ENCODE results near the gene FOXO4.

FOXO4 gene

GRCh38 chrX:71111921-71112431 lies 16.3 kb downstream of the FOXO4 start:
- no peak for TF ChIP-seq CTCF (IDR thresholded peaks at IDR 0.05; ENCODE audit: extremely low read depth, insufficient read depth, missing control alignments)
- in situ Hi-C loops (cut with MboI; ENCODE audit: low pct_unique_long_range_greater_than_20kb, low sequenced_read_pairs, unreplicated experiment) = no loop called here

GRCh38 chrX:71117358-71117757 lies 21.7 kb downstream of the FOXO4 start:
- in situ Hi-C loops (cut with MboI; ENCODE audit: low pct_unique_long_range_greater_than_20kb, low sequenced_read_pairs, unreplicated experiment) = no loop called here
- no peak for DNase-seq (ENCODE audit: low spot score)
- no peak for TF ChIP-seq CTCF (IDR thresholded peaks at IDR 0.05; ENCODE audit: extremely low read depth, insufficient read depth, missing control alignments)

More at GRCh38 chrX:71111921-71112431, 16.3 kb downstream of the FOXO4 start:
- DNase-seq (ENCODE audit: low spot score) = no peak

GRCh38 chrX:71118032-71118984 lies 22.7 kb downstream of the FOXO4 start, which contains the start of gene MED12:
Gene MED12 (plus strand): TSS chrX:71118596. CDS start chrX:71118755, 159 bp downstream.
- no peak for TF ChIP-seq CTCF (IDR thresholded peaks at IDR 0.05; ENCODE audit: extremely low read depth, insufficient read depth, missing control alignments)
- DNase-seq (ENCODE audit: low spot score) = peak; percentile 83
- in situ Hi-C loops (cut with MboI; ENCODE audit: low pct_unique_long_range_greater_than_20kb, low sequenced_read_pairs, unreplicated experiment) = no loop called here

- no peak for DNase-seq (ENCODE audit: low spot score)
- TF ChIP-seq CTCF (IDR thresholded peaks at IDR 0.05; ENCODE audit: extremely low read depth, insufficient read depth, missing control alignments) = no peak
- in situ Hi-C loops (cut with MboI; ENCODE audit: low pct_unique_long_range_greater_than_20kb, low sequenced_read_pairs, unreplicated experiment) = no loop called here
Observed at GRCh38 chrX:71118985-71119535, 23.4 kb downstream of the FOXO4 start.

- in situ Hi-C loops (cut with MboI; ENCODE audit: low pct_unique_long_range_greater_than_20kb, low sequenced_read_pairs, unreplicated experiment) = no loop called here
- DNase-seq (ENCODE audit: low spot score) = no peak
- no peak for TF ChIP-seq CTCF (IDR thresholded peaks at IDR 0.05; ENCODE audit: extremely low read depth, insufficient read depth, missing control alignments)
Observed at GRCh38 chrX:71128166-71128833, 32.6 kb downstream of the FOXO4 start.

Measured in GM13977 (cell line).